NCI-H1694 treated with DMSO at 0.1 percent for 48 hours (cell line): ENCODE measurements around the gene CELF4.

Experiments
- DNase-seq: peaks from one replicate; lab custom pipeline; 2025; lab: John Stamatoyannopoulos, UW

The CELF4 gene

DNA sequence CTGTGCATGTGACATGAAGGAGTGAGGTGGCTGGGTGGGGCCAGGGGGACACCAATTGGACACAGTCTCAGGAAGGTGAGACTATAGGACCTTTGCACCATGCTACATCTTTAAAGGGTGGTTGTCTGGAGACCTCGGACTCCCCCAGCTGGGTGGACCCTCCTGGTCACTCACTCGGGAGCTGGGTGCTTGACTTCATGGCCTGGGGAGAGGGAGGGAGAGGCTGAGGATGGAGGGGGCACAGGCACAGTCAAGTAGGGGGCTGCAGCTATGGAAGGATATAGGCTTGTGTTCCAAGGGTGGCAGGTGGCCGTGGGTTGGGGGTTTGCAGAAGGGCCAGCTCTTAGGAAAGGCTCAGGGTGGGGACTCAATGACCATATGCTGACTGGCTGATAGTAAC lies 7.1 kb upstream of the CELF4 start:
- no peak for DNase-seq

- no peak for DNase-seq
Measured at GRCh38 chr18:37571266-37571665, 5.7 kb upstream of the CELF4 start.

DNA sequence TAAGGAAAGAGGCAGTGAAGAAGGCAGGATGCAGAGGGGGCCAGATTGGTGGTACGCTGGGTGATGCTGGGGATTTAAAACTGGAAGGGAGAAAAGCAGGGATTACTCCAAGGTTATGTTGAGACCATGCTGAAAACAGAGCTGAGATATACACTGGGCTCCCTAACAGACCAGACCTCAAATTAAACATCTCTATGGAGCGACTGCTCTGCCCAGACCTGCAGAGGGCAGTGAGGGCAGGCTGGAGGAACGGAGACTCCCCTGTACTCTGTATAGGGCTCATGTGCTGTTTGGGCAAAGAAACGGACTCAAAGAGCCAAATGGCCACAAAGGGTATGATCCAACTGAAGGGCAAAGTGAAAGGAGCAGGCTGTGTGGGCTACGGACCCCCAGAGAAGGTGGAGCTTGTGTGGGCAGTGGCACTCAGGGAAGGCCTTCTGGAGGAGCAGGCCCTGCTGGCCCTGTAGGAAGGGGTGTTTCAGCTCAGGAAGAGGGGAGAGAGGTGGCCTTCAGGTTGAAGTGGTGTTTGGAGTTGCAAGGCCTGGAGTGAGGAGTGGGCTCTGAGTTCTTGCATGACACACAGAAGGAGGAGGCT lies 4.8 kb upstream of the CELF4 start:
- no peak for DNase-seq

DNA sequence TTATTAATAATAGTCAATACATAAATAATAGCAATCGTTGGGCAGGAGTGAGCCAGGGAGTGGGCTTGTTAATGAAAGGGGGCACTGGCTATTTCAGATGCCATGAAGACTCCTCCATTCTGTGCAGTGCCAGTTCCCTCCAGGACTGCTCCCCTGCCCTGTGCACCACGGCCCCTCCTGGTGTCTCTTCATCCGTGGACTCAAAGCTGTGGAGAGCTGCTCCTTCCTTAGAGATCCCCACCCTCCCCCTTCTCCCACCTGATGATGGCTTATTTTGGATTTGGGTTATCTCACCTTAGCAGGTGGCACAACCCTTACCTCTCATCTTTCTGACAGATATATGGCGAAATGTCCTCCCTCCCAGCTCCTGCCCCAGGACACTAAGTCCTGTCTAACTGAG lies 3.1 kb upstream of the CELF4 start:
- DNase-seq: no peak

DNA sequence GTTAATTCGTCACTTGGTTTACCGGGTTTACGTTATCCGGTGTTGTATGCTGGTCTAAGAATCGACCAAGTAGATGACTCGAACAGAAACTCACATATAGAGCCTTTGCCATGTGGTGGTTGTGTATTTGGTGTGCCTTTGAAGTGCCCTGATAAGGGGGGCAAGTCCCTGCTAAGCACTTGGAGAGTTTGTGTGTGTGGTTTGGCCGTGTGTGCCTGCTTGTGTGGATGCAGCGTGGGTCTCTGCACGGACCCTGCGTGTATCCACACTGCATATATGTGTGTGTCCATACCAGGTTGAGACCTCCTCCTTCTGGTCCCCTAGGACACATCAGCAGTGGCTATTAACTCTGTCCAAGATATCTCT lies 2.4 kb upstream of the CELF4 start:
- DNase-seq: no peak

DNA sequence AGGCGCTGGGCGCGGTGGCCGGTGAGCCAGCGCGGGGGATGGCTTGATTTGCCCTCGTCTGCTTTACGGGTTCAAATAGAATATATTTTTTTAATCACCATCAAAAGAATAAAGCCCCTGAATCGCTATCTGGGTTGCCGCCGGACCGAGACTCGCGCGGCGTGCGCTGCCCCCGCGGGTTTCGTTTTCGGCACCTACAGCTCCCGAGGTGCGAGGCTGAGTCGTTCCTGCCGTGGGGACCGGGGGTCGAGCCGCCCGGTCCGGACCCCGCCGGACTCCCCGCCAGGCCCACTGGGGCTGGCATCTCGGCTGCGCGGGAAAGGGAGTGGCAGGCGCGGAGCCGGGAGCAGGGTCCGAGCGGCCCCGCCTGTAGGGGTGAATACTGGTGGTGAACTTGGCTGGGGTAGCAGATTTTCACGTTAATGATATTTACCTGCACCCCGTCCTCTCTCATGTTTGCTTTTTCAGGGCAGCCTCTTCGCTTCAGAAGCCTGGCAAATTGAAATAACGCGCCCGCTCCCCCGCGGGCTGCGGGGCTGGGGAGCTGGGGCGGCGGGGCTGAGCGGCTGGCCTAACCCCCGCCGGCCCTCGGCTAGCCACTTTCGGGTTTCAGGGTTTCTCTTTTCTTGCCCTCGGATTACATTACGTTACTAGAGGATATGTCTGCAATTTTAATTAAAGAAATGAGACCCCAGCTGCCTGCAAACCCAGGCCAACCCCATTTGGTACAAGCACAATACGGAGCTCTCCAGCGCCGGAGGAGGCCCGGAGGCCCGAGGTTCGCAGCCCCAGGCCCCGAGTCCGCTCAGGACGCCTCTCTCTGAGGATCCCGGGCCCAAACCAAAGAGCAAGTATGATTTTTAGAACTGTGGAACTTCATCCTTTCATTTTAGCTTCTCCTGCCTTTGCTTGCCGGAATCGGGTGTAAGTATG lies 1.7 kb upstream of the CELF4 start:
- no peak for DNase-seq

DNA sequence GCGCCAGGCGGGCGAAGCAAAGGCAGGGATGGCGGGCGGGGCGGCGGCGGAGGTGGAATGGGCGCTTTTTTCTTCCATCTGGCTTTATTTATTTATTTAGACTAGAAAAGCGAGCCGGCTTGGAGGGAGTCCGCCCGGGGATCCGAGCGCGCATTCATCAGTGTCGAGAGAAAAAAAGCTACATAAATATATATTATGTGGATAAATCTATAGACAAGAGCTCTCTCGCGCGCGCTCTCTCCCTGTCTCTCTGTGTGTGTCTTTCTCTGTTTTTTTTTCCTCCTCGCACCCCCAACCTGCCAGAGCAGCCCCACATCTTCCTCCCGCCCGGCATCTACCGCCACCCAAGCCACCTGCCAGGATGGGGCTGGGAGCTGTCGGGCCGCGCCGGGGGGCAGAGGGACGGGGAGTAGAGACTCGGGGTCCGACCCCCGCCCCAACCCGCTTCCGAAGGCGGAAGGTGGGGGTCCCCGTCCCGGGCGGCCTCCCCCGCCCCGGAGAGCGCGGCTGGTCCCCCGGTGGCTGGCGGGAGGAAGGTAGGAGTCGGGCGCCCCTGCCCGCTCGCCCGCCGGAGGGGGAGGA lies 972 bp upstream of the CELF4 start:
- peak; percentile 32 for DNase-seq

DNA sequence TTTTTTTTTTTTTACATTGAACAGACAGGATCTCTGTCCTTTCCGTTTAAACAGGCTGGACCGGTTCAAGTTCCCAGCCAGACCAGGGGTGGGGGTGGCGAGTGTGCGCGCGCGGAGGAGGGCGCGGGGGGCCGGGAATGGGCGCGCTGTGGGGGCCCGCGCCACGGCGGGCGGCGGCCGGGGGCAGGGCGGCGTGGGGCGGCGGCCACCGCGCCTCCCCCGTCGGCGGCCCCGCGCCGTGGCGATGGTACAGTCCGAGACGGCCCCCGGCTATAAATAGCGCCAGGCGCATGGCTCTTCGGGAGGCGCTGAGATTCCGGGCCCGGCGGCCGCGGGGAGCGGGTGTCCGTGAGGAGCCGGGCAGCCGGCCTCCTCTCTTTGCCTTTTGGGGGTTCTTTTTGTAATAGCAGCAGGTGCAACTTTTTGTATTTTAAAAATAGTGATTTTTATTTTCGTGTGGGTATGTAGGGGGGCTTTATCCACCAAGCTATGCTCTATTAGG lies 430 bp upstream of the CELF4 start:
- DNase-seq: peak; percentile 61

- DNase-seq: no peak
Measured at GRCh38 chr18:37564711-37565100, 892 bp downstream of the CELF4 start.

GRCh38 chr18:37563931-37564392 lies 1.6 kb downstream of the CELF4 start:
- no peak for DNase-seq

GRCh38 chr18:37561986-37562385 lies 3.6 kb downstream of the CELF4 start:
- no peak for DNase-seq

- DNase-seq: no peak
Measured at GRCh38 chr18:37560003-37560402, 5.6 kb downstream of the CELF4 start.

GRCh38 chr18:37559194-37559593 lies 6.4 kb downstream of the CELF4 start:
- no peak for DNase-seq

- DNase-seq: no peak
Measured at GRCh38 chr18:37554399-37554787, 11.2 kb downstream of the CELF4 start.

GRCh38 chr18:37553633-37554398 lies 11.8 kb downstream of the CELF4 start:
- no peak for DNase-seq

DNA sequence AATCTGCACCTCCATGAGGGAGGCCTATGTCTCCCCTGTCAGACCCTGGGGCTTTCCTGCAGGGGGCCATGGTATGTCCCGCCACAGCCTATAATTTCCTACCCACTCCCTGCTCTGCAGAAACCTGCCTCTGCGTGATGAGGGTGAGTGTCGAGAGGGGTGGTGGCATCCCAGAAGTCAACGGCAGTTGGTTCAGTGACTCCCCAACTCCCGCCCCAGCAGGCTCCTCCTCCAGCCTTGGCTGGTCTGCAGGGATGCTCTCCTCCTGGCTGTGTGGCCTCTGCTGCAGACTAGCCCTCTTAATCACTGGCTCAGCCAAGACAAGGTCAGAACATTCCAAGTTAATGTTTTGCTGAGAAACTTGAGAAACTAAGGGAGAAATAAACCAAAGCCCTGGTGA lies 13.3 kb downstream of the CELF4 start:
- no peak for DNase-seq

DNA sequence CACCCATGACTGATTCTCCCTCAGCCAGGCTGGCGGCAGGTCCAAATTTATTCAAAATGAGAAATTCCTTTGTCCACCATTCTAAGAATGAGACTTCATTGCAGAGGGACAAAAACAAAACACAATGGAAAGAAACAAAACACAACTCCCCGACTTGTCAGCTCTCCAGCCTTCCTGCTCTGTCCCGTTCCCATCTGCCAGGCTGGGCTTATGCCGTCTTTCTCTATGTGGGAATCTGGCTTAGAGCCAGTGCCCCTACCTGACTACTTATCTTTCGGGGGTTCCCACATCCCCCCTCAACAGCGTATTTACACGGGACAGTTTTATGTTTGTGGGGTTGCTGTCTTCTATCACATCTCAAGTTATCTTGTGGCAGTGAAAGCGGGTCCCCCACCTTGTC lies 13.8 kb downstream of the CELF4 start:
- DNase-seq: no peak

- DNase-seq: no peak
Measured at GRCh38 chr18:37551249-37551648, 14.3 kb downstream of the CELF4 start.

GRCh38 chr18:37550118-37550875 lies 15.3 kb downstream of the CELF4 start:
- no peak for DNase-seq

GRCh38 chr18:37548679-37549289 lies 16.8 kb downstream of the CELF4 start:
- no peak for DNase-seq

DNA sequence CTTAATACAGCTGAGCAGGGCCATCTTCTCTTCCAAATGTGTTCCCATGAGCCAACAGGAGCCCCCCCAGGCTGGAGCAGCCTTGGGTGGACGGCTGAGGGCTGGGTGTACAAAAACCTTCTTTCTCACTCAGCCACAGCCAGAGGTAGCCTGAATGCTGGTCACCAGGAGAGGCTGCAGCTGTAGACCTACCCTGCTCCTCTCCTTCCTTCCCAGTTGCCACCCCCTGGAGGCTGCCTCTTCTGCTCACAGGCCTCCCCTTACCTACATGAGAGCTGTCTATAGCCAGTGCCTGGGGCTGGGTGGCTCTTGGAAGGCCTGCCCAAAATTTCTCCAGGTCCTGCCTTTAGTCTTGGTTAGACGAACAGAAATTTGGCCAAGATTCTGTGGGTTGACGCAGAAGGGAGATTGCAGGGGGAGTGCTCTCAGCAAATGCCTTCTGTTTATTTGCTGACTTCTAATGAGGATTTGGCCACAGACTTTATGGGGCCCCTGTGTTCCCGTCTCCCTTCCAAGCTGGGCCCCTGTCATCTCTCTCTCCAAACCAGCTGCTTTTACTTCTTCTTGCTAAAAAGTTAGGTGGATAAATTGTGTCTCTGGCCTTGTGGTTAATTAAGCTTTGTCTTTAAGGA lies 18.3 kb downstream of the CELF4 start:
- no peak for DNase-seq
